KG1 (cell line): ENCODE data around the gene KRT83.
"Not testable (repeated sequence)": the region's sequence is repeated elsewhere in the genome, so short reads cannot be mapped to it uniquely, and the experiment has no call there.

Experiments used
- DNase-seq: peaks from one replicate; lab custom pipeline; 2025; lab: John Stamatoyannopoulos, UW

The KRT83 gene

GRCh38 chr12:52286857-52287785 is 34.1 kb downstream of the KRT83 start:
- not testable (repeated sequence) for DNase-seq

- DNase-seq = no peak
Measured at GRCh38 chr12:52285851-52286530, 35.2 kb downstream of the KRT83 start.

GRCh38 chr12:52285172-52285745 is 35.9 kb downstream of the KRT83 start:
- DNase-seq = no peak

- DNase-seq = no peak
Measured at GRCh38 chr12:52284562-52285171, 36.5 kb downstream of the KRT83 start.

DNA sequence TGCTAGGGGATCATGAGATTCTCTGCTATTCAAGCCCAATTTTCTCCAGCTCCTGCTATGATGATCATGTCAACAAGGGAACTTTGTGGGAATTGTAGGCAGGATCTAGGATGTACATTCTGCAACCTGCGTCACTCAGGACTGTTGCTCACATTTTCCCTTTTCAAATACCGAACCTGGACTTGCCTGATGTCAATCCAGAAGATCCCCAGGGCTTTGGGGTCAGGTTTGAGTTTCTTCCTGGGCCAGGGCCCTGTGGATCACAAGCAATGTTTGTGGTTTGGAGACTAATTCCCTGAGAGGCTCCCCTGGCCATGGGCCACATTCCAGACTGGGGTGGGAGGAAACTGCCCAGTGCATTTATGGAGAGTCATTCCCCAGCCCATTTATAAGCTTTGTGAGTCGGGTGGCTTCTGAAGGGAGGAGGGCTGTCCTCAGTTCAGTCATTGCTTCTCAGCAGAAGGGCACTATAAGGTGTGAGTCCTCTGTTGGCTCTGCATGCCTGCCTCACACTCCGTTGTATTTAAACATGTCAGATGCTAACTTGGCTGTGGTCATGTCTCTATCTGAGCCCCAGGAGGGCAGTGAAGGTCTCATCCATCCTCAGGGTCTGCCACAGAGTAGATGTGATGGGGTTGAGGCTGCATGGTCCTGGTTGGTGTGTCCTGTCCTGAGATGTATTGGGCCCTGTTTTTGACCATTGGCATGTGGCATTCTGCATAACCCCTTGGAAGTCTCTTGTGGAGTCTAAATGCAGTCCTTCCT is 40.2 kb downstream of the KRT83 start:
- no peak for DNase-seq

DNA sequence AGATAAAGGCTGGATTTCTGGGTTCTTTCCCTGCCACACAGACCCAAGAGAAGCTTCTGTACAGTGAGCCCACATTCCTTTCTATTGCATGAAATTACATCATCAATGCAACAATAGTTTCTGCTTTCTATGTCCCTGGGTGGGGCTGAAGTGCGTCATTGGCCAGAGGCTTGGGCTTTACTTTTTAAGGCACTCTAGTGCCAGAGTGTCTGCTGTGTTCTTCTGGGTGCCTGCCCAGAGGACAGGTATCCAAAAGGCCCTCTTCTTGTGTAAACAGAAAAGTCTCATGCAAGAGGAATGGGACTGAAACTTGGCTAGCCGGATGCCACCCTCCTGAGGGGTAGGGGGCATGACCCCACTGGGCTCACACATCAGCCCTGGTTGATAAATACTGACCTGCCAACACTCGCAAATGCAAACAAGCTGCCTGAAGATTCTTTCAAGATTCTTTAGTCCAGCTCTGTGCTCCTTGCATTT is 40.8 kb downstream of the KRT83 start:
- DNase-seq = no peak

- DNase-seq = no peak
Measured at GRCh38 chr12:52279422-52280318, 41.5 kb downstream of the KRT83 start.

GRCh38 chr12:52278575-52279421 is 42.4 kb downstream of the KRT83 start:
- no peak for DNase-seq

DNA sequence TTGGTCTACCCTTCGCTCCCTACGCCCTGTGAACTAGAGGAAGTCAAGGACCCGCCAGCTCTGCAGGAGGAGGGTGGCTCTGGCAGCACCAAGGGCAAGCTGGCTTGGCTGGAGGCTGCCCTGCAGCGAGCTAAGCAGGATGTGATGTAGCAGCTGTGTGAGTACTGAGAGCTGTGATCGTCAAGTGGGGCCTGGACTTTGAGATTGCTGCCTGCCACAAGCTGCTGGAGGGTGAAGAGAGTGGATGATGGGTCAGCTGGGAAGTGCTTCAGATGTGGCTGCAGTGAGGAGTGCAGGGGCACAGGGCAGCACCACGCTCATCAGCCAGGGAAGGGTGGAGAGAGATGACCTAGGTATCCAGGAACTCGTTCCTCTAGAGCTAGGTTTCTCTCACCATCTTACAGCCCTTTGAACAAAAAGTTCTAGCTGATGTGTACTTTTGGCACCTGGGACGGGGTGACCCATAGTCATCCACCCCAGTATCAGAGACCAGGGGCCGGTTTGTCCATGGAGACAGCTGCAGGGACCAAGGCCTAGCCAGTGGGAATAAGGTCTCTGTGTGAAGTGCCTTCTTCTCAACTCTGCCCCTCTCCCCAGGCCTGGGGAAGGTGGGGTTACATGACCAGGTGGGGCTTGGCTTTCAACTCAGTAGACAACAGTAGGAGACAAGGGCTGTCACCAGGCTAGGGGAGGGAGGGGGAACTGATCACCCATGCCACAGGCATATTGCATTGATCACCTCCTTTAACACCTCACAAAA is 43.5 kb downstream of the KRT83 start:
- DNase-seq = no peak

DNA sequence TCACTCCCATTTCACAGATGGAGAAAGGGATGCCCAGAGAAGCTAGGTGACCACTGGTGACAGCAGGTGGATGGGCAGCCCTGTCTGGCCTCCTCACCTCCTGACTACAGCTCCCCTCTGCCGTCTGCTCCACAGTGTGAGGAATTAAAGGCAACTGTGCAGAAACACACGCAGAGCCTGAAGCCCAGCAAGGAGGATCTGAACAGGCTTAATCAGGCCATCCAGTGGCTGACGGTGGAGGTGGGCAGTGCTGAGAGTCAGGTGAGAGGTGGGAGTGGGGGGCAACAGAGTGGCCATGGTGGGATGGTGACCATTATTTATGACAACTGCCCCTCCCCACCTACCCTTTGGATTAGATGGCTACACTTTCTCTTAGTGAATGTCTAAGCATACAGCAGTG is 45.5 kb downstream of the KRT83 start:
- DNase-seq = no peak

DNA sequence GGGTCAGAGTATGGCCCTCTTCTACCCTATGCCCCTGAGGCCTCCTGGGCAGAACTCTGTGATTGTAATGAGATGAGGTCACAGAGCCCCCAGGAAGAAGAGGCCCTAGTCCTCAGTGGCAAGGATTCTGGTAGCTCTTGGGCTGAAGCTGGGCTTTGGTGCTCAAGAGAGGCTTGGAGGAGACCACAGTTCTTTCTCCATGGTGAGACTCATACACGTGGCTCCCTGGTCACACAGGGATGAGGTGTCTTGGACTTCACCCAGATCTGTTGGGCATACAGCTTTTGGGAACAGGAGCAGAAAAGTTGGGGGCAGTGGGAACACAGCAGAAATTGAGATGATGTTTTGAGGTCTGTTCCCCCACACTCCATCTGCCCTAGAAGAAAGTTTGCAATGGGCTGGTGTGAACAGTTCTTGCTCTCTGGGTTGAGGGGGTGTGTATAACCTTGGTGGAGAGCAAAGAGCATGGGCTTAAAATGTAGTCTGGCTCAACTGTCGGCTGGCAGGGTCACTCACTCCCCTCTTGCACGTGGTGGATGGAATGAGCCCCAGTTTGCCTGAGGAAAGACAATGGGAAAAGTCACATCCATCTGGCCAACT is 46.6 kb downstream of the KRT83 start, which contains the start of gene KRT86:
Gene KRT86 (plus strand): TSS at position 125 of the 600 bp plus-strand sequence. CDS start 27,272 bp downstream, outside the sequence.
- no peak for DNase-seq

GRCh38 chr12:52271158-52271557 is 50.0 kb downstream of the KRT83 start:
- DNase-seq = no peak

DNA sequence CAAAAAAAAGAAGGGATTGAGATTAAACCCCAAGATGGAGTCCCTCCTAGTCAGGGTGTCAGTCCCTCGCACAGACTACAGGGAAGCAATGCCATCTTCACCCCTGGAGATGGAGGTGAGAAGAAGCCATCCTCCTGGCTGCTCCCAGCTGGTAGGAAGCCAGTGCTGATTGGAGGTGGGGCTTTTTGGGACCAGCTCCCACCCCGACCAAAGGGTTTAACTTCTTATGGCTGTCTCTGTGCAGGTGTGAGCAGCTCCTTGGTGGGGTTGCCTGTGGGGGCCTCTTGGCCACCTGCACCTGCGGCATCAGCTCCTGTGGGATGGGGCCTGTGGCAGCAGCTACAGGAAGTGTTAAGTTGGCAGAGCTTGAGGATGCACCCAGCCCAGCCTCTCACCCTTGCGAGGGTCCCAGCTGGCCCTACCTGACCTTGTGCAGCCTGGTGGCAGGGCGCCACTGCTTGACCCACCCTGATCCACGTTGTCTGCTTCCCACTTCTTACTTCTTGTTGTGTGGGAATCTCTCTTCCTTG is 50.6 kb downstream of the KRT83 start:
- no peak for DNase-seq

DNA sequence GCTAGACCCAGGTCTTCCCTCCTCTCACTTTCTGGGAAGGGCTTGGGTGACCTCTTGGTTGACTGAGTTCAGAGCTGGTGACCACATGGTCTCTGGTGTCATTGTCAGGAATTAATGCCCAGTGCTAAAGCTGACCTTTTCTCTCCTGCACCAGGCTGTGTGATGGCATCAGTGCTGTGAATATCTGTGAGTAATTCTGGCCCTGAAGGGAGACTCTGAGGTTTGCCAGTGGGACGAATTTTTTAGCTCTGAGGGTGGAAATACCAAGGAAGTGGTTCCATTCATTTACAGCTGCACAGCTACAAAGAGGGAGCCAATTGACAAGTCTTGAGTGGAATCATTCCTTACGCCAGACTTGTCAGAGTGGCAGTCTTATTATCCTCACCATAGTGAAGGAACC is 53.0 kb downstream of the KRT83 start:
- DNase-seq = no peak

GRCh38 chr12:52267699-52268098 is 53.5 kb downstream of the KRT83 start:
- DNase-seq = no peak

DNA sequence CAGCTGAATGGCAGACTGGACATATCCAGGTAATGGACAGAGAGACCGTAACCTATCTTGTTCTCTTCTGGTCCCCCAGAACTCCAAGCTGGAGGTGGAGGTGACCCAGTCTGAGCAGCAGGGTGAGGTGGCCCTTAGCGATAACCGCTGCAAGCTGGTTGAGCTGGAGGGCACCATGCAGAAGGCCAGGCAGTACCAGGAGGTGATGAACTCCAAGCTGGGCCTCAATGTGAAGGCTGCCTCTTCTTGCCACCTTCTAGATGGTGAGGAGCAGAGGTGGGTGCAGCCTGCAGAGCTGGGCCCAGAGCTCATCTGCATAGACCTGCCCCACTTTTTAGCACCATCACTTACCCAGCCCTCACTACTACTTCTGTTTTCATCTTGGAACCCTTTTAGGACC is 53.9 kb downstream of the KRT83 start:
- DNase-seq = no peak

DNA sequence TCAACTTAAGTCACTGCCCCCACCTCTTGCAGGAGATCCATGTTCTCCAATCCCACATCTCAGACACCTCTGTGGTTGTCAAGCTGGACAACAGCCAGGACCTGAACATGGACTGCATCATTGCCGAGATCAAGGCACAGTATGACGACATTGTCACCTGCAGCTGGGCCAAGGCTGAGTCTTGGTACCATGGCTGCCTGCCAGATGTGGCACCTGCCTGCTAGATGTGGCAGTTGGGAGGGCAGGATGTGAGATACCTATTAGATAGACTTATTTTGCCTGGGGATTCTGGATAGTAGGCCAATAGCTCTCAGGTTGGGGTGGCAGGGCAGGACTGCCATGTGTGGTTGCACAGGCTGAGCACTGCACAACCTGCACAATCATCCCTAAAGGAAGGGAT is 54.7 kb downstream of the KRT83 start:
- DNase-seq = no peak

GRCh38 chr12:52264435-52264825 is 56.8 kb downstream of the KRT83 start:
- DNase-seq = no peak
